ENCODE measurements around the gene LPIN1.
"Not testable (repeated sequence)": the region's sequence is repeated elsewhere in the genome, so short reads cannot be mapped to it uniquely, and the experiment has no call there.

The LPIN1 gene

GRCh38 chr2:11717623-11718022 is 28.8 kb upstream of the LPIN1 start:
- DNase-seq: no peak

DNA sequence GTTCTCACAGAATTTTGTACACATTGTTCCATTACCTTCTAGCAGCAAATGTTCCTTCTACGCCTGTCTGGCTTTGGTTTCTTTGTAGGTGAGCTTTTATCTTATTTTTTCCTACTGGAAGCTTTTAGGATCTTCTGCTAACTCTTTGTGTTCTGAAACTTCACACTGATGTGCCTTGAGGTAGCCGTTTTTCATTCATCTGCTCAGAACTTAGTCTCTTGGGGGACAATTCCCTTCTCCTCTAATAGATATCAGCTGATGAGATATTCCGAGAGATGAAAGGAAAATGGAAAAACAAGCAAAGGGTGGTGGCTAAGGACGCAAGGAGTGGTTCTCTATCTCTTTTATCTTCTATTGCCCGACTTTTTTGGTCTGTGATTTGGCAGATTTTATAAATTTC is 27.8 kb upstream of the LPIN1 start:
- DNase-seq: no peak

DNA sequence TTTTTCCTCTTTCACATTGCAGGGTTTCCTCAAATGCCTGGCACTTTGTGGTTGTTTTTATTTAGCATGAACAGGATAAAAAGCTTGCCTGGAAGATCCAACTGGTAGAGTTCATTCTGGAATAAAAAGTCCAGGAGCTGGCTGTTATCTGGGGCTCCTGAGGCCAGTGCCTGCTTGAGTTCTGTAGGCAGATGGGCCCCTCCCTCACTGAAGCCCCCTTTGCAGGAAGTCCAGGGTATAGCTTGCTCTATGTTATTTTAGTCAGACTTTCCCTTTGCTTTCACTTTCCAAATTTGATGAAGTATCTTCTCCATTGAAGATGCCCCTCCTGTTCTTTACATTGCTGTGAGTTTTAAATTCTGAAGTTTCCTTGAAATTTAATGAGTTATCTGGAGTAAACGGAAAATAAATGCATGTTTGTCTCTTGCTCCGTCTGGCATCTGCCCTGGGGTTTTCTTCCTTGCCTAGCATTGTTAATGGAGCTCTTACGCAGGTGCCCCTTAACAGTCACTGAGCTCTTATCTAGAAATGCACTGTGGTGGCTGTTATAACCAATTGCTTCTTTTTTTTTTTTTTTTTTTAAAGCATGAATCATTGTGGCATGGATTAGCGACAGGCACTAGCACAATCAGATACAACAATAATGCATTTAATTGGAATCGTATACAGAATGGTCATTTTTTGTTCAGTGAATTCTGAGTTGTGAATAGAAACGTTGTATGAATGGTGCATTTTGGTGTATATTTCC is 27.0 kb upstream of the LPIN1 start:
- DNase-seq: no peak

DNA sequence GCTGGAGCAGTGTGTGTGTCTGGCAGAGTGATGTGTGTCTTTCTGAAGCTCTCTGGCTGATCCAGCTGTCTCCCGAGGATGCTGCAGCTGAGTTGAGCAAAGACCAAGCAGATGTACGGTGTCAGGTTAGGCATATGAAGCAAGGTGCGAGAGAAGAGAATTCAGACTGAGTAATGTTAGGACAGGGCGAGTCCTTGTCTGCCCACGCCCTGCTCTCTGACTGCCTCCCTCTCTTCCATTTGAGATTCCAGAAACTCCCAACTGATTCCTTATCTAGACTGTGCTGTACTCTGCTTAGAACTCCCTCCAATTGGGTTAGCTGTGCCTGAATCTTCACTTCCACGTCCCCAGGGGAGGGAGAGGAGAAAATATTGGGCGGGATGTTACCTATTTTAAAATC is 25.7 kb upstream of the LPIN1 start:
- DNase-seq: no peak

DNA sequence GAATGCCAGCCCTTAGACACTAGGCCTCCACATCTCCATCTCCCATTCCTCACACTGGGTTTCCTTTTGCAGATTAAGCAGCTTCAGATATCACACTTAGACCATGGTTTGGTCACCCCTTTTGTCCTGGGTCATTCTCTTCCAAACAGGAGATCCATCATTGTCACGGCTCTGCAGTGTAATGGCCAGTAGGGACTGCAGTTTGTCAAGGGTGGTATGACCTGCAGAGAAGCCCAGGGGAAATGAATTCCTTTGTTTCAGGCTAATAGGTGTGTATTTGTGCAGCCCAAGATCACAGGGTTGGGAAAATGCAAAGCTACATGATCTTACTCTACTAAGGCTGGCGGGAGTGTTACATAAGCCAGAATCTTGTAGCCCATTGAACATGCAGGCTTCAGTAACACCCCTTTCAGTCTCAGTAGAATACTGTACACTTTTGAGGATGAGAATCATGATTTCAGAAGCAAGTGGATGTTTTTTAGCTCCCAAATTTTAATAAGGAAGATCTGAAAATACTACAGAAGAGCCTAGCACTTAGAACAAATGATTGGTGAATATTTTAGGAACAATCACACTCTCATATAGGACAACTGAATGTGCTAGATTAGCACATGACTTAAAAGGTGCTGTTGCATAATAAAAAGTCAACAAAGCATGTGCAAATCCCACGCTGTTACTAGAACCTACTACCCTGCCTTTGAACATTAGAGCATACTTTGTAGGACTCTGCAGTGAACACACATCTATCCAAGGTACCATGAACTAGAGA is 24.0 kb upstream of the LPIN1 start:
- DNase-seq: no peak

GRCh38 chr2:11723061-11723371 is 23.4 kb upstream of the LPIN1 start:
- DNase-seq: no peak

GRCh38 chr2:11724151-11724550 is 22.3 kb upstream of the LPIN1 start:
- no peak for DNase-seq

GRCh38 chr2:11726384-11726783 is 20.0 kb upstream of the LPIN1 start:
- DNase-seq: no peak

GRCh38 chr2:11729362-11730212 is 16.8 kb upstream of the LPIN1 start:
- DNase-seq: no peak

GRCh38 chr2:11731214-11731984 is 15.0 kb upstream of the LPIN1 start:
- DNase-seq: not testable (repeated sequence)

DNA sequence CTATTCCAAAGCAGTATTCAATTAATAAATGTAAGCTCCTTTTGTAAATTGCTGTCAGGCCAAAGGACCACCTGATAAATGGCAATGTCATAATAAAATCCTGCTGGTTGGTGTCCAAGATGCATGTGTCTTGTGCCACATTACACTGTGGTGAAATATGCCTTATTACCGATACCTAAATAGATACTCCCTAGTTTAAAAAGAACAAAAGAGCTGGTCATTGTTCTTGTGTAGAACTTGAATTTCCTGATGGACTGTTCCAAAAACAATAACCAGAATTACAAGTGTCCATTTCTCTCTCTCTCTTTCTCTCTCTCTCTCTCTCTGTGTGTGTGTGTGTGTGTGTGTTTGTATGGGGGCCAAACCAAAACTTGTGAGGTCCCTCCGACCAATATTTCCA is 13.8 kb upstream of the LPIN1 start:
- no peak for DNase-seq

GRCh38 chr2:11737852-11738251 is 8.6 kb upstream of the LPIN1 start:
- not testable (repeated sequence) for DNase-seq

DNA sequence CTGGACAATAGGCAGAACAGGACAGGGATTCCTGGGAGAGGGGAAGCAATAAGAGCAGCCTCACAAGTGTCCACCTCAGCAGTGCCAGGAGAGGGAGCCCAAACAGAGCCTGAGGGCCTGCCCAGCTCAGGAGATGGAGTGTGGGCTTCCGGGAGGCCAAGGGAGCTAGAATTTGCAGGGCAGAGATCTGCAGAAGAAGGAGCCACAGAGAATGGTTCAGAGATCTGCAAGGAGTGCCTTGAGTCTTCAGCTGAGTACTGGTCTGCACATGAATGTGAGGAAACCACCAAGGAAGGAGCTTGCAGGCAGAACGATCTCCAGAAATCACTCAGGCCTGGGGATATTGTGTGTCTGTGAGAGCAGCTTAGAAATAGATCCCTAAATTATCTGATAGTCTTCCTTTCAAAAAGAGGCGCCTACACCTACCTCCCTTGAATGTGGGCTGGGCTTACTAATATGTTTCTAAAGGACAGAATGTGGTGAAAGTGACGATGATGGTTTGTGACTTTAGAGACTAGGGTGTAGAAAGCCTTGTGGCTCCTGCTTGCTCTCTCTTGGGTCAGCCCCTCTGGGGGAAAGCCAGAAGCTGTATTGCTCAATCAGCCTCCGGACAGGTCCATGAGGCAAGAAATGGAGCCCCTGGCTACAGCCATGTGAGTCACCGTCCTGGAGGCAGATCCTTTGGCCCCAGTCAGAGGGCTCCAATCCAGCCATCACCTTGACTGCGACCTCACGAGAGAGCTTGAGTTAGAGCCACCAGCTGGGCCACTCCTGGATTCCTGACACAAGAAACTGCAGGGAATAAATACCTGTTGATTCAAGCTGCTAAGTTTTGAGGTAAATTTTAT is 7.6 kb upstream of the LPIN1 start:
- DNase-seq: peak; percentile 21

DNA sequence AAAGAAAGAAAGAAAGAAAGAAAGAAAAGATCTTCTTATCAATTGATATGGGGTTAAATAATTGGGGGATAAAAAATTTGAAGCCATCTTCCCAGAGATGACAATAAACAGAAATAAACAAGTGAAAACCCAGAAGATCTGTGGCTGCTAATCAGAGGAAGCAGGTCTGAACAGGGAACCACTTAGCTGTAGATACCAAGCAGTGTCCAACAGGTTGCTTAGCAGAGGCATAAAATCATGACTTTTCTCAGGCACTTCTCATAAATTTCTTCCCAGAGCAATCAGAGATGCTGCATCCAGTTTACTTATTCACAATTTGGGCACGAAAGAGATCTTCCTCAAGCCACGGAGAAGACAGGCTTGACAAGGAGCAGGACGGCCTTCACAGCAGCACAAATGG is 5.7 kb upstream of the LPIN1 start:
- no peak for DNase-seq

DNA sequence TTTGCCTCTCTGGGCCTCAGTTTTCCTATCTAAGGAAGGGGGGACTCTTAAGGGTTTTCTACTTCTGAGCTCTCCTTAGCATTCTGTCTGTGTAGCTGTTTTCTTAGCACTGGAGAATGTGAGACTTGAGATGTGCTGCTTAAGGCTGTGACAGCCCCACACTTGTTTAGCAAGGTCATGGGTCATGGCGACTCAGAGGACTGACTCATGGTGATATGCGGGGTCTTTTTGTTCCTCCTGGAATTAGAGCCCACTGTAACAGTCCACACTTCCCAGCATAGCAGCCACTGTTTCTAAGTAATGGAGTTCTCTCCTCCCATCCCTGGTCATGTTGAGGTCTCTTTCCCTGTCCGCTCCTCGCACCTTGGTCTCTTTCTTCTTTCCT is 4.1 kb upstream of the LPIN1 start:
- no peak for DNase-seq

DNA sequence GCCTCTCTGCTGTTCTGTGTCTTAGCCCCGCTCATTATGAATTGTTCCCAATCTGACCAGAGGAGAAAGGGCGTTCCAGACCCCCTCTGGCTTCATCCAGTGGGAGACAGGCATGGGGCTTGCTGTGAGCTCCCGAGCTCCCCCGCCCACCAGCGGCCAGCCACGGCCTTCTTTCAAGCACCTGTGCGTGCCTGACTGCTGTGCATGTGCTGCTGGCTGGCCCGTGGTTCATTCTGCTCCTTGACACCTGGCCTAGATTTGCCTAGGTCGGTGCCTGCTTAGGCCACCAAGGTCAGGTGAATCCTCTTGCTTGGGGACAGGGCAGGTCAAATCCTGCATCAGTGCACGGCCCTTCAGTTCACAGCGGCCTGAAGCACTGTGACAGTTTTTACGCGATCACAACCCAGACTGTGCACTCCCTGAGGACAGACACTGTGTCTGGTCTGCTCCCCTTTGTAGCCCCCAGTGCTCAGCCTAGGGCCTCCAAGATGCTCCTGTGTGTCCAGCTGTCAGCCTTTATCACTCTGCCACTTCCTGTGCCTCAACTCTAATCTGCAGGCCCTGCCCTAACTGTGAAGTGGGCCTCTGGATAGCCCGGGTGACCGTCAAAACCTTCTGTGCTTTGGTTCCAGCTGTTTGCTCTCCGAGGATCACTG is 3.6 kb upstream of the LPIN1 start:
- no peak for DNase-seq

- no peak for DNase-seq
These were observed 3.1 kb upstream of the LPIN1 start for GRCh38 chr2:11743366-11743765.

DNA sequence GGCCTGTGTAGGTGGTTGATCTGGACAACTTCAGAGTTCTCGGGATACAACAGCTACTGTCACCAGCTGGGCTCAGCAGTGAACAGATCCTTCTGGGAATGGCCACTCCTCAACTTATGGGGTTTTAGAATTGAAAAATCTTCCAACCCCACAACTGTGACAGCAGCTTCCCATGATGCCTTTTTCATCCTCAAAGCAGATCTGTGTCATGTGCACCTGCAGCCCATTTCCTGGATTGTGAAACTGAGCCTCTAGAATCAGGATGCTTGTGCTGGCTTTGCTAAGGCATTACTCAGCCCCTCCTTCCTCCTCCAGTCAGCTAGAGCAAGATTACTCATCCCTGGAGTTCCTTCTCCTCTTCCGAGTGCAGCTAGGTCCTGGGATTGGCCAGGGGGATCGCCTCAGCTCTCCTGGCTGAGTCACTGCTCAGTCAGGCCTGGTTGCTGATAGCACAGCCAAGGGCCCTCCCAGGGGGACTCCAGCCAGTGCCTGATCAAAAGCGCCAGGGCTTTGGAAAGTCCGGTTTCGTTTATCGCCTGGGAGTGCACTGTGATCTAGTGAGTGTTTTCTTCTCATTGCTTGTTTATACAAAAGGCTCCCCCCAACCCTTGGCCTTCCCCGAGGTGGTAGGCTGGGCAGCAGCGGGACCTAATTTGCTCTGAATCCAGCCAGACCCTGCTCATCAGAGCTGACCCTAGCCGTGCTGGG is 2.4 kb upstream of the LPIN1 start:
- DNase-seq: peak; percentile 88

- DNase-seq: peak; percentile 30
These were observed 1.6 kb upstream of the LPIN1 start for GRCh38 chr2:11744631-11745394.
